HG03135 (cell line): ENCODE data around the gene TMEM187.

Source experiments
- ATAC-seq: cut with Tn5 transposase; IDR thresholded peaks from one replicate; pipeline ENCODE4 v1.9.1; 2021; ENCODE audit warnings: mild to moderate bottlenecking, moderate library complexity; ENCODE audit not compliant: unreplicated experiment

TMEM187 gene

DNA sequence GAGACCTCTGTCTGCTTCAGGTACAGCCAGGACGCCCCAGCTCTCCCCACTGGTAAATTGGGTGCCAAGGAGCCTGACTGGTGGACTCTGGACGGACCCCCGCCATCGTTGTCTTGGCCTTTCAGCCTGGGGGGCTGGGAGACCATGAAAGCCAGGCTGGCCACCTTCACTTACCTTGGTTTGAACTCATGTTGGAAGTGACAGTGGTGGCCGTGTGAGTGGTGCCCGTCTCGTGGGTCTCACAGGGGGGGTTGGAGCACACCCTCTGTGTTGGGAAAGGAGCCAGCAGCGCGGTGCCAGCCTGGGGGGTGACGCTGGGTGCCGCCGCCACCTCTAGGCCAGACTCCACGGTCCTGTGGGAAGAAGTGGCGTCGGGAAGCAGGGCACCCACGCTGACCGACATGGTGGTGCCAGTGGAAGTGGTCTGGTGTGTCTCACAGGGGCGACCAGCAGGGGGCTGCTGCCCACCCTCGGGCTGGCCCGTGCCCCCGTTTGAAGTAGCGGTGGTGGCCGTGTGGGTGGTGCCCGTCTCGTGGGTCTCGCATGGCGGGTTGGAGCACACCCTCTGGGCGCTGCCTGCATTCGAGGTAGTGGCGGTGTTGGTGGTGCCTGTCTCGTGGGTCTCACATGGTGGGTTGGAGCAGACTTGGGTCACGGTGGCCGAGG, 18.5 kb upstream of the TMEM187 start:
- no peak for ATAC-seq

DNA sequence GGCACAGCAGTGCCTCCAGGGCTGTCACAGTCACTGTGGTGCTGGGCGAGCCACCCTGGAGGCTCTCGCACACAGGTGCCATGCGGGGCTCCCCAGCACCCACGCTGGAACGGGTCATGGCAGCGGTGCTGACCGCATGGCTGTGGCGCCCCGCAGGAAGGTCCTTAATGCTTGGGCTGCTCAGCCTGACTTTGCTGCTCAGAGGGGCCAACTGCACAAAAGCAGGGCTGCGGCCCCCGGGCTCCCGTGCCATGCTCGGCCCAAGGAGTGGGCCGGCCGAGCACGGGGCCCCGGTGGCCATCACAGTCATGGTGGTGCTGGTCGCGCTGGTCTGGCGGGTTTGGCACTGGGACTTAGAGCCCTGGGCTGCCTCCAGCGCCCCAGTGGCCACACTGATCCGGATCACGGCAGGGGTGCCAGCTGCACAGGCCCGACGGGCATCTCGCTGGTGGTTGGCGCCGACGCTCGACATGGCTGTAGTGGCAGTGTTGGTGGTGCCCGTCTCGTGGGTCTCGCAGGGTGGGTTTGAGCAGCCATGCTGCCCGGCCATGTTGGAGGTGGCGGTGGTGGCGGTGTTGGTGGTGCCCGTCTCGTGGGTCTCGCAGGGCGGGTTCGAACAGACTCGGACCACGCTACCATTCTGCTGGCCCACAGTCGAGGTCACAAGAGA, 17.9 kb upstream of the TMEM187 start:
- no peak for ATAC-seq

DNA sequence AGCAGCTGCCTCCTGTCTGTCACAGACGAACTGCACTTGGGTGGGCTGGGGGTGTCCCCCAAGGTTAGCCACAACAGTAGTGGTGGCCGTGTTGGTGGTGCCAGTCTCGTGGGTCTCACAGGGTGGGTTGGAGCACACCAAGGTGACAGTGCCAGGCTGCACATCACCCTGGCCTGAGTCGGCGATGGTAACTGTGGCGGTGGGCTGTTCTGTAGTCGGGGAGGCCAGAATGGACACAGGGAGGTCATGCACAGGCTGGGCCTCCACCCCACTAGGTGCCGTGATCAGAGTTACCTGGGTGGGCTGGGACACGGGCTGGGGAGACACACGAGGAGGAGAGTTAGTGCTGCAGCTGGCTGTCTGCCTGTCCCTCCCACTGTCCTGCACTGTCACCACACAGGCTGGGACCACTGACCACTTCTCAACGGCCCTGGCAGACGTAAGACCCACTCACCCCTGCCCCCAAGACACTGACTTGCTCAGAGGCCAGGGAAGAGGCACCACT, 17.3 kb upstream of the TMEM187 start:
- no peak for ATAC-seq

DNA sequence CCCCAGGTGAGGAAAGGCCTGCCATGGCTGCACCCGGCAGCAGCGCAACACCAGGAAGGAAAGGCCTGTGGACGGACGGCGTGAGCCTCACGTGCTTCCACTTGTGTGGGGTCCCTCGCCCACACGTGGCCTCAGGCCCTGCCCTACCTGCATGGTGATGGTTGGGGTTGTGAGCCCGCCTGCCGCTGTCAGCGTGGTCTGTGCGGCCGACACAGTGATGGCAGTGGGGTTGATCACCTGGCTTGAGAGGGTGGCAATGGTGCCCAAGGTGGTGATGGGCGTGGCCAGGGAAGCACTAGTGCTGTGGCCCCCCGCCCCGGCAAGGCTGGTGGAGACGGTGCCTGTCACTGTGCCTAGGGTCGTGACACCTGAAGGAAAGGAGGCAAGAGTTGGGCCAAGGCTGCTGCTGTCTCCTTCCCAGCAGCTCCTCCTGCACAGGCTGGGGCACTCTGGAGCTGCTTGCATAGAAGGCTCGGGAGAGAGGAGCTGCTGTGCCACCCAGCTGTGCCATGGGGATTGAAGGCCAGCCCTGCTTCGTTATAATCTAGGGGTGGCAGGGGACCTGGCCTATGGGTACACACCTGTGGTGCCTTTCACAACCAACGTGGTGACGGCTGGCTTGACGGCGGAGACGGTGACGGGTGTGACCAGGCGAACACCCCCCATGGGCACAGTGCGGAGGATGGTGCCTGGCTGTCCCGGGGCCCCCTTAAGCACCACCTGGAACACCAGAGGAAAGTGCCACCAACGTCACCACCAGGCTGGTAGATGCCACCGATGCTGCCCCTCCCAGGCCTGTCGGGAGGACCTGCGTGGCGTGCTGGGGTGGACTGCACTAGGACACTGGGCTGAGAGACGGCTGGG, 16.3 kb upstream of the TMEM187 start:
- ATAC-seq = no peak

DNA sequence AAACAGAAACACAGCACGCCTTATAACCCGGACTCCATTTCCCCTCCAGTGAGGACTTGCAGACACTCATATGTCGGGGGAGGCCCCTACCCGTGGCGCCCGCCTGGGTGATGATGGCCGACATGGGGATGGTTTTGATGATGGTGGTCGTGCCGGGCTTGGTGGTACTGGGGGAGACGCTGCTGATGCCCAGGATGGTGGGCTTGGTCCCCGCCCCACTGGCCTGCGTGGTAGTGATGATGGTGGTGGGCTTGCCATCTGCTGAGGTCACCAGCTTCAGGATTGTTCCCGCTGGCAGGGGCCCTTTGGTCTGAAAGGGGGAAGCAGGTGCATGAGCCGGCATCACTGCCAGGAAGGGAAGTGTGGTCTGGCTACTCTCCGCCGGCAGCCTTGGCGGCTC, 15.3 kb upstream of the TMEM187 start:
- no peak for ATAC-seq

DNA sequence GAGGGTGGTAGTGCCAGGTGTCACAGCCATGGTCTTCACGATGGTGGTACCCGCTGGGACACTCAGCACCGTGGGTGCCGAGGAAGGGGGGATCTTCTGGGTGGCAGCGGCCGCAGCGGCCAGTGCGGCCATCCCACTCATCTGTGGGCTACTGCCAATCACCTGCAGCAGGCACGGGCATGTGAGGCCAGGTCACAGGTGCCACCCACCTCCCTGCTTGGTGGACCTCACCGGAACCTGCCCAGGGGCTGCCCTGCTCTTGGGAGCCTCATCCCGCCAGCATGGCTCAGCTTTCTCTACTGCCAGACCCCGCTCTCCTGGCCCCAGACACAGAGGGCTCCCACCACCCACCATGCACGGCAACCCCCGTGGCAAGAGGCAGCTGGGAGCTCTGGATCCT, 13.9 kb upstream of the TMEM187 start:
- no peak for ATAC-seq

DNA sequence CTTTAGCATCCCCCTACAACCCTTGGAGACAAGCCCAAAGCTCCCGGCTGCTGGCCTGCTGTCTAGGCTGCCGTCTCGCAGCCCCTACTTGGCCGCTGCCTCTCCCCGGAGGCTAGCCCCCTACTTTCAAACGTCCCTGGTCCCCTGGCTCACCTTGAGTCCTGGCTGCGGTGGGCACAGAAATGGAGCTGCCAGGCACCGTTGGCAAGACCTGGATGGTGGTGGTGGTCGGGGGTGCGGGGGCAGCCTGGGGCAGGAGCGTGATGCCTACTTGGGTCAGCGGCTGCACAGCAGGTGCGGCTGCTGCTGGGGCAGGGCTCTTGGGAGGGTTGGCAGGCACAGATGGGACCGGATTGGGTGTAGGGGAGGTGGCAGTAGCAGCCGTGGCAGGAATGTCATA, 12.9 kb upstream of the TMEM187 start:
- ATAC-seq = no peak

DNA sequence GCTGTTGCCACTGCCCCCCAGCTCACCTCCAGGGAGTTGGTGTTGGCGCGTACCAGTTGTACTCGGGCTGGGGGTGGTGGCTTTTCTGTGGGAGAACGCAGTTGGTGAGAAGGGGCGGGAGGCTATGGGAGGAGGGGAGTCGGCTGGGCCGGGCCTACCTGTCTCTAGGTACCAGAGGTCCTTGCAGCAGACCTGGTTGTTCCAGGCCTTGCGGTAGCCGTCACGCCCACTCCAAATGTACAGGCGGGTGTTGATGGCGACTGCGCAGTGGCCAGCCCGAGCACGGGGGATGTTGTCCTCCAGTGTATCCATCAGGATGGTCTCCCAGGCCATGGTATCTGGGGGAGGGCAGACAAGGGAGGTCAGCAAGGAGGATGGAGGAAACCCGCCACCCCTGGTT, 12.5 kb upstream of the TMEM187 start:
- no peak for ATAC-seq

DNA sequence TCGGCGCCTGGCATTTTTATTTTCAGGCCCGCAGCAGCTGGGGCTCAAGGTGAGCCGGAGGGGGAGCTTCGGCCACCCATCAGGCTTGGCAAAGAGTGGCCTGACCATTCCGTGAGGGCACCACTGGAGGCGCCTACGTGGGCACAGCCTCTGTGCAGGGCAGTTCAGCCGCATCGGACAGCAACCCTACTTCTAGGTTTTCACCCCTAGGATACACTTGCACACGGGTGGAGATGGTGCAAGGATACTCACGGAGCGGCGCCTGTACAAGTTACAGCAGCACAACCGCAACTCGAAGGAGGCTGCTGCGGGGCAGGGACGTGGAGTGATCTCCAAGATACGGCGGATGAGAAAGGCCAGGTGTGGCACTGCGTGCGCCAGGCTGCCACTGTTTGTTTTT, 11.8 kb upstream of the TMEM187 start:
- ATAC-seq = no peak

DNA sequence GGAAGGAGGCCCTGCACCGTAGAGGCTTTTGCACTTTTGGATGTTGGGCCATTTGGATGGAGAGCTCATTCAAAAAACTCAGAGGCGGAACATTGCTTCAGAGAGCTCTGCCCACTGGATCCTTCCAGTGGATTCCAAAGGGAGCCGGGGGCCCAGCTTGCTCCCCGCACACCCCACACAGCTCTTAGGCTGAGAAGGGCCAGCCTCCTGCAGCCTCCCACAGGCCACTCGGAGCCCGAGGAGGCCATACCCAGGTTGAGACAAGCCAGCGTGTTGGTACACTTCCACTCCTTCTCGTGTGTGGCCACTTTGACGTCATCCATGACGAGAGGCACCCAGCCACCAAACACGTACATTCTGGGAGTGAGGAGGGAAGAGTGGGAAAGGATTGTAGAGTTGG, 11.3 kb upstream of the TMEM187 start:
- no peak for ATAC-seq

DNA sequence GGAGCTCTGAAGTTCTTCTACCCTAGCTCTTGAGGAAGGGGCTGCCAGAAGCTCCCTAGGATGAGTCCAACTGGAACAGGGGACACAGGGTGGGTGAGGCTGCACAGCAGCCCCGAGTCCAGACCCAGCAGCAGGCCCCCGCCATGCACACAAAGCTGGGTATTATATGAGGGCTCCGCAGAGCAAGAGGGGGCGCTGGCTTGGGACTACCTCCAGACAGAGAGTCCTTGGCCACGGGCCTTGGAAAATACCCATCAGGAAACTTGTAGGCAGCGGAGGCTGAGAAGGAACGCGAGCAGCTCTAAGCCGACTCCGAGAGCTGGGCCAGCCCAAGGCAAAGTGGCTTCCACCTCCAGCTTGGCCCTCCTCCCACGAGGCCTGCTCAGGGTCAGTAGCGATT, 9.0 kb upstream of the TMEM187 start:
- ATAC-seq = no peak

DNA sequence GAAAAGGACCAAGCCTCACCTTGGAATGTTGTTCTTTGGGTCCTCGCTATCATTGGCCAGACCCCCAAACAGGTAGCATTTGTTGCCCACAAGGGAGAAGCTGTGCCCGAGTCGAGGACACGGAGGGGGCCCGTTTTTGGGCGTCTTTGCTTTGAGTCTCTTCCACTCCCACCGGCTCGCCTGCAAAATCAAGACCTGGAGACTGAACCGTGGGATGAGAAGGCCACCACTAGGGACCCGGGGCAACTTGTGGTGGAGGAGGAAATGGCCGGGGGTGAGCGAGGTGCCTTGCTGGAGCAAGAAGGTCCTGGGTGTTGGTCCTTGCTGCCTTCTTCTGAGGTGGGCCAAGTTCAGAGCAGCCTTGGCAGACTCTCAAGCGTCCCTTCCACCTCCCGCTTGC, 8.4 kb upstream of the TMEM187 start:
- ATAC-seq = no peak

DNA sequence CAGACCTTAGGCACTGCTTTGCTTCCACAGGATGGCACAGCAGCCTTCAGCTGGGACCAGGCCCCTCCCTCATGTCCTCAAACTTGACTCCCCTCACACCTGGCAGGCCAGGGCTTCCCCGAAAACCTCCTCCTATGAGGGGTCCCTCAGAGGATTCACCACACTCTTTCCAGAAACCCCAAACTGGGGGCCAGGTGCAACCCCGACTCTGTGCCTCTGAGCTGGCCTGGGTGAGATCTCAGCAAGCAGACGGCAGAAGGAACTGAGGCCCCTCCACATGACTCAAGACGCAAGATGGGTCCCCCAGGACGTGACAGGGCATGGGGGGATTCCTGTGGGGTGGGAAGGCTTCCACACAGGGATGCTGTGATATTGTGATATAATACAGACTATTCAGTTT, 7.1 kb upstream of the TMEM187 start:
- no peak for ATAC-seq

DNA sequence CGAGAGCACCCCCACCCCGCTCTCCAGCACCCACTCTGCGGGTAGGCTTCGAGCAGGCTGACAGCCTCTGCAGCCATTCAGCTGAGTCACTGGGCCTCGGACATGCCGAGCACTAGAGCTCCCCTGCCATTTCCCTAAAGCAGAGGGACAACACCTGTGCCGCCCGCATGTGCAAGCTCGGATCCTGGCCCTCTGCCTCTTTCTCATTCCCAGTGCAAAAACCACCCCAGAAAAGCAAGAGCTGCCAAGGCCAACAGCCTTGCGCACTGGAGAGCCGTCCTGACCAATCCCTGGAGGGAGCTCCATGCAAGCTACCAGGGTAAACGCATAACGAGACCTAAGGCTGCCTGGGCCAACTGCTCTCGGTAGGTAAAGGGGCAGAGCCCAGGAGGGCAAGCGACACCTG, 6.3 kb upstream of the TMEM187 start:
- ATAC-seq = no peak

DNA sequence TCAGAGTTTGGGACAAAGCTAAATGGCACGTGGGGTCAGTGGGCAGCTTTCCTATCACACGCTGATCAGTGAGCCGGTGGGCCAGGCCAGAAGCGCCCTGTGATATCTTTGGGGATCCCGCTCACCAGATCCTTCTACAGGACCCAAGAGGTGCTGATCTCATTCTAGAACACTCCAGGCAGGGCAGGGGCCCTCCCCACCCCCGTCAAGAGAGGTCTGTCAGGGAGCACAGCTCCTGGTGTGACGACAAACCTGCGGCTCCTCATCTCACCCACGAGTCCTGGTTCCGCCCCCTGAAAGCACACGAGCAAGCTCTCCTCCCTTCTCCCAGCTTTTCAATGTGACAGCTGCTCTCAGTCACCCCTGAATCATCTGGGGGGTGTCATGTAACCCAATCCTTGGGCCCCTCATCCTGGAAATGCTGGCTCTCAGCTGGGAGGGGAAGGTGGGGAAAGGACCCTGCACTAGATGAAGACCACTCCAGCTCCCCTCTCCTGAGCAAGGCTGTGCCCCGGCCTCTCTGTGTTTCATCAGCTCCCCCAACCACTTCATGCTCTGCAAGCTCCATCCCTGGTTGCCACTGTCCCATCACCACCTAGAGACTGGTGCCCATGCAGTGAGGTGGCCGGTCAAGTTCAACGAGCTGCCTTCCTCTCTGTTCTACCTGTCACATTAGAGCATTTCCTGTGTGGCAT, 5.6 kb upstream of the TMEM187 start:
- no peak for ATAC-seq

DNA sequence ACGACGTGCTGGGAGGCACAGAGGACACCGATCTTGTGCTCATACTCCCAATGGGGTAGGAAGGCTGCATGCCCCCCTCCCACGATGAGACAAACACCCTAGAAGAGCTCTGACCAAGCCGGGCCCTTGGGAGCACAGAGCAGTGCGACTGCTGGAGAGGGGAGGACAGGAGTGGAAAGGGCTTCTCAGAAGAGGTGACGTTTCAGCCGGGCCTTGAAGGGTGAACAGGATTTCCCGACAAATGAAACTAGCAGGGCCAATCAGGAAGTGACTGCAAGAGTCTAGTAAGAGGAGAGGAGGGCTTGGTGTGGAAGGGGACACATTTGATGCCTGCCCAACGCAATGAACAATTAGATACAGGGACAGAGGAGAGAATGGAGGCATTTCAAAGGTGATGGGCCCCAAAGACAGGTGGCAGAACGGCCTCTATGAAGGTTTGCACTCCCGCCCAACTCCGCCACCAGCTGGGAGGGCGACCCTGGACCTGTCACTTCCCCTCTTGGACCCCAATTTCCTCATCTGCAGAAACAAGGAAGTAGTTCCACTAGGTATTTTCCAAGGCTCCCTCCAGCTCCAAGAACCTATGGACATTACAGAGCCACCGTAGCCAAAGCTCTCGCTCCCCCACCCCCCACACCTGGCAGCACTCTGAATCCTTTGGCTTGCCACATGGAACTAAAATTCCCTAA, 4.9 kb upstream of the TMEM187 start:
- ATAC-seq = no peak

DNA sequence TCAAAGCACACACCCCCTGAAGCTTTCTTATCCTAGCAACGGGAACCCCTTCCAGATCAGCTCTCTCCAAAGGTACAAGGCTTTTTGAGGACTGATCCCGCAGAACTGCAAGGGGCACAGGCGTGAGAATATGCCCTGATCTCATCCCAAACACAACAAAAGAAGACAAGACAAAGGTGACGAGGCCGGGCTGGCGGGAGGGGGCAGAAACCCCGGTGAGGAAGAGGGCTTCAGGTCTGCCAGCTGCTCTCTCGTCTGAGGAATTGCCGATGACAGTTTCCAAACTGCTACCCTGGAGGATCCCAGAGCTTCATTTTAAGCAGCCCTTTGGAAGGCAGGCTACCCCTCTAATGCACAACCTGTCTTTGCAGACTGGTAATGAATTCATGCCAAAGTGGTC, 4.3 kb upstream of the TMEM187 start:
- ATAC-seq = no peak

DNA sequence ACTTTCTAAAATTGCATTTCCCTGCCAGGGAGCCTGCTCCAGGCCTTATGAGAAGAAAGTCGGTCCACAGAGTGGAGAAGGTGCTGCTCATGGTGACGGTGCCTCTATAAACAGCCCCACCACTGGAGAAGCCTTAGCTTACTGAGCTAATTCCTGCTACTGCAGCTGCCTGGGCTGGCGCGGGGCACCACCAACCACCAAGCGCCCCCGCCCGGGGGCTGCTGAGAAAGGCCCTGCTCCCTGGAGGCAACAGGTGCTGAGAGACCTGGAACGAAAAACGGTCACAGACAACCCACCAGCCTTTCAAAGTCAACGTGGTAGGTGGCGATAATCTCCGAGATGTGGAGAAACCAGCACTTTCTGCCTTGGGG, 3.8 kb upstream of the TMEM187 start:
- no peak for ATAC-seq

DNA sequence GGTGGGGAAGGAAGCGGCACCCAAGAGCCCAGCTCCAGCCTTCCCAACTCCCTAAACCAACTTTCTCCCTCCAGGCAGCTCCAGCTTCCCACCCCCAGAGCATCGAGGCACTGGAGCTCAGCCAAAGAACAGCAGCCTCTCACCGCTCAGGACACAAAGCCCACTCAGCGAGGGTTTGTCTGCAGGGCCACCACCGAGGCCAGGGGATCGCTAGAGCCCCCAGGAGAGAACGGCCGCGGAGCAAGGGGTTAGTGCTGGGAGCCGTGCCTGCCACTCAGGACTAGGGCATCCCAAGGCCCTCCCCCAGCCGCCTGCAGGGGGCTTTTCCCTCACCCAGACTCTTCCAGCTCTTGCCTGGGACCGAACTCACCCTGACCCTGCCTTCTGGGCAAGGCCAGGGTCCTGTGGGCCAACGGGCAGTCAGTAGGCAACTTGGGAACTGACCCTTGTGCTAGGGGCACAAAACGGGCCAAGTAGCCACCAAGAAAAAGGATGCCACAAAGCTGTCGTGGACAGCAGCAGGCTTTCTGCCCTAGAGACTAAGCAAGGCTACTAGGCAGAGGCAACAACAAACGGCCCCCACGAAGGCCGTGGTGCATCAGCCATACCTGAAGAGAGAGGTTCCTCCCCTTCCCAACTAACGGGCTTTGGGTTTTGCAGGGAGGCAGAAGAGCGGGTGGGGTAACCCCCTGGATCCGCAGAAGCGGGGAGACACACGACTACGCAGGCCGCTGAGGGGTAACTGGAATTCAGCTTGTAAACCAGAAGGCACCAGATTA, 3.2 kb upstream of the TMEM187 start:
- no peak for ATAC-seq

DNA sequence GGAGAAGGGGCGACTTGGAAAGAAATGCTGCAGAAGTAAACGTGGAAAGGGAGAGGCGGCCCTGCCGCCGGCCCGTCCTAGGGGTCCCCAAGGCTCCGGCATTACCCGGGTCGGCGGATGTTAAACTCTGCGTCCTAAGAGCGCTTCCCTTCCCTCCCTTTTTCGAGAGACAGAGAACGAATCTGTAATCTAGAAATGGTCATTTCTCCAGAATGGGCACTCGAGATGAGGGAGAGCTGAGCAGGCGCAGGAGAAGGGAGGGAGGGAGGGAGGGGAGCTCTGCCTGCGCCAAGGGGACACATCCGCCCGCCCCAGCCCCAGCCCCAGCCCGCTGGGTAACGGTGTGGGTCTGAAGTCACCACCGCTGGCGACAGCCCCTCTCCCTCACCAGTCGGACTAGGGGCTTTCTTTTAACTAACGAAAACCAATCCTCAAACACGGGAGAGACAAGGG, 2.6 kb upstream of the TMEM187 start:
- no peak for ATAC-seq
